UCSD-AML1 (cell line): ENCODE data around the gene E2F8.

Source experiments
- DNase-seq: peaks from one replicate; lab custom pipeline; 2025; ENCODE audit not compliant: unreplicated experiment; lab: John Stamatoyannopoulos, UW

The E2F8 gene

GRCh38 chr11:19187833-19188258, 52.9 kb downstream of the E2F8 start:
- DNase-seq: no peak

GRCh38 chr11:19187114-19187832, 53.5 kb downstream of the E2F8 start:
- no peak for DNase-seq

DNA sequence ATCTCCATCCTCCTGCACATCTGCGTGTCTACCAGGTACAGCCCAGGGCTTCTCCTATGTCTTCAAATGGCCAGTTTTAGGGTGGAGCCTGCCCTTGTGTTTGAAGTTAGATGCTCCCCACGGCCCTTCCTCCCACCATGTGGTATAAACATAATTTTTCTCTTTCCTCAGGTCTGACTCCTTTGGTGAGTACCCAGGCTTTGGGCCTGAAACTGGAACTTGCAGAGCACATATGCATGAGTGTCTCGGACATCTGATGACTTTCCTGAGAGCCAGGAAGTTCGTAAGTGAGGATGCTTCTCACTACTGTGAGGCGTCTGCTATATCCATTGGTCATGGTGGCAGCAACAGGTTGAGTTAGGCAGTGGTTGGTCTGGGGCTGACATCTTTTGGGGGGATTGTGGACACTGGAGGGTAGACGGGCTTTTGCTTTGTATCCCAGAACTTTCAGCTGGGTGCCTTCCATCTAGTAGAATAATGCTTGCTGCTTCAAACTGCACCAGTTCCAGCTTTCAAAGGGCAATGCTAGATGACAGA, 55.2 kb downstream of the E2F8 start:
- no peak for DNase-seq

DNA sequence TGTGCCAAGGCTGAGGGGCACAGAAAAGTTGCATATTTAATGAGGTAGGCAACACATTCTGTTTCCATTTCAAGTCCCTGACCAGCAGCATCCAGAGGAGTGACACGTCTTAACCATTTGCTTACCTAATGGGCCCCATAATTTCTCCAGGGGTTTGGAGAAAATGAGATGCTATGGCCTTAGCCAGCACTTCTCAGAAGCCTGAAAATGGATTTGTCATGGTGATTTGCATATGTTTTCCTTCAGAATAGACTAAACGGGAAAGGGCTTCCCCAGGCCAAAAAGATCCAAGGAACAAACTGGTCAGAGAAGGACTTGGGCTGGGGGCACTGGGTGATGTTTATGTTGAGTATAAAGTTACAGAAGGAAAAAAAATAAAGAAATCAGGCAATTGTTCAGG, 55.7 kb downstream of the E2F8 start:
- DNase-seq: no peak

DNA sequence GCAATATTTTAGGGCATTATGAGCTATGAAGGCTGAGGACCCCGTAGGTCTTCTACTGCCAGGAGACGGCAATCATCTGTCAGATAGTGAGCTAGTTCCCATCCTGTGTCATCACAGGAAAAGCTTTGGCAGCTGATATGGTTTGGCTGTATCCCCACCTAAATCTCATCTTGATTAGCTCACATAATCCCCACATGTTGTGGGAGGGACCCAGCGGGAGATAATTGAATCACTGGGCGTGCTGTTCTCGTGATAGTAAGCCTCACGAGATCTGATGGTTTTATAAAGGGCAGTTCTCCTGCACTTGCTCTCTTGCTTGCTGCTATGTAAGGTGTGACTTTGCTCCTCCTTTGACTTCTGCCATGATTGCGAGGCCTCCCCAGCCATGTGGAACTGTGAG, 57.1 kb downstream of the E2F8 start:
- DNase-seq: no peak

DNA sequence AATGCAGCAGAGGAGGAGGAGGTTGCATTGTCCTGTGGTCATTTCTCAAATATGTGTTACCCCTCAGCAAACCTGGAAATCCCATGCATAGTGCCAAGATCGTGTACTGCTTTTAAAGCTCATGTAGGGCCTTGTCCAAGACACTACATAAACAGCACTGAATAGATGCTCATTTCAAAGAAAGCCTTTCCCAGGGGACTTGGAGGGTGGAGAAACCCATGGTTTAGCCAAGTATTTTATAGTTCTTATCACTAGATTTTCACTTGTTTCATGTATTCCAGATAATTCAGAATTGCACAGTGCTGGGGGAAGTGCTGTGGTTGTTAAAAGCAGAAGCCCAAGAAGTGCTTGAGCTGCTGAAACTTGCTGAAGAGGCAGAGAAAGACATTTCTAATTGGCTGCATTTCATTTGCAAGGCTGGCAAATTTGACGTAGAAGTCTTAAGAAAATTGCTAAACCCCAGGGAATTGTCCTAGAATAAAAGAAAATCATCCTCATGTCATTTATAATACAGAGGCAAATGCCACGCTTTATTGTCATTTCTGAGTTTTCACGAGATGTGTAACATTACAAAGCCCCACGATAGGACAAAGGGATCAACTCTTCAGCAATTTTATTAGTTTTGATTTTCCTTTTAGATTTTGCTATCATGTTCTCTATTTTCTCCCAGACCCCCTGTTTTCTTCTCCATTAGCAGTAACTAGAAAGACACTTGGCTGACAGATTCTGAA, 59.0 kb downstream of the E2F8 start:
- DNase-seq: no peak

DNA sequence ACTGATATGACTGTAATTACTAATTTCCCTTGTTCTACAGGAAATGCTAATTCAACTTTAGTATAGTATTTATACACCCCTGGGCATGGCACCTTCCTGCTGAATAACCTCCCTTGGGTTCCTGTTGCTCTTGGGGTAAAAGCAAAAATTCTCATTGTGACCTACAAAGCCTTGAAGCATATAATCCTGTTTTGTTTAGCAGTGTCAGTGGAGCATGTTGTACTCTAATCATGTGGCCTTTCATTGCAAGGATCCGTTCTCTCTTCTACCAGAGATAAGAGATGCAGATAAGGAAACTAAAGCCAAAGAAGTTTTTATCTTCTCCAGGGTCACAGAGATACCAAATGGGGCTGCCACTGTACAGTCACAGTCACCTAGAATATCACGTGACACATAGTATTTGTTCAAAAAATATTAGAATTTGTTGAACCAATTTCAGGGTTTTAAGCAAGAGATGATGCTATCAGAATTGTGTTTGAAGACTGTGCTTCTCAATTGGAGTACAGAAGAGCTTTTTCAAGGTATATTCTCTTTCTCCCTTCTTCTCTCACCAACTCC, 64.0 kb downstream of the E2F8 start:
- no peak for DNase-seq
